ENCODE measurements around the gene XPNPEP3. TPM values are rescaled to one million over a fixed set of nuclear protein-coding genes. Genes with fewer than 3 reads are reported as not detected.

XPNPEP3 gene
- total and polyA plus RNA-seq, 2 donors (not counting 3 experiments of a cell fraction or from before 2014, with no cell fraction given) = 12.3 to 21.2 TPM

DNA sequence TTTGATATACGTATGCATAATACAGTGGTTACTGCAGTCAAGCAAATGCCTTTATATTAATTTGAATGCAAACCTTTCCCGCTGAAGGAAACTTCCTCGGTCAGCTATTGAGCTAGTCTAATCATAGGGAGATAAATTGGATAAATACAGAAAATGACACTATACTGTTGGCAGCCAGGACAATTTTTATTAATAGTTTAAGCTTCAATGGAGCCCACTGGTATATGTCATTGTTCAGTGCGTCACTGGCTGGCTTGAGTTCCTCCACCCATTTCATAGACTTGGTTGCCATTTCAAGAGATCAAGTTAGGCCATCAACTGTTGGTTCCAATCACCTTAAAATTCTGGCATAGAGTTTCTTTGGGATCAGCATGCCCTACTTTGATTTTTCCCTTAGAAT is 37.5 kb downstream of the XPNPEP3 start:
- no peaks in the 10 kb centered on the region for H3K9me3 ChIP-seq (replicated peaks; ENCODE audit: control insufficient read depth, insufficient read depth, low read length)
- no peaks in the 10 kb centered on the region for H3K4me1 ChIP-seq (ENCODE audit: control insufficient read depth, extremely low read depth, insufficient read depth, low read length)
- intact Hi-C loops (cut with micrococcal nuclease) (no loop called here), dilution Hi-C loops (cut with MboI; ENCODE audit: extremely low pct_ligation_motif_present, low sequenced_read_pairs) (no loop called here)
- no TSS peak for BruUV-seq (replicated peaks)
- no peaks in the 10 kb centered on the region for H3K27me3 ChIP-seq (ENCODE audit: control insufficient read depth in 2 of 2, insufficient read depth in 2 of 2, low read length in 2 of 2)
- H3K79me2 ChIP-seq (ENCODE audit: control insufficient read depth, insufficient read depth, low read length) = no peaks in the 10 kb centered on the region
- DNase-seq (ENCODE audit: low read depth, low spot score) (no peak), FAIRE-seq (no peak)
- H3K36me3 ChIP-seq (ENCODE audit: control insufficient read depth in 2 of 2, extremely low read depth in 1 of 2, insufficient read depth in 2 of 2, low read length in 2 of 2) = peaks cover 0 to under 1% of the 10 kb centered on the region in 2 experiments
- H3K27ac ChIP-seq (ENCODE audit: insufficient read depth, low read depth, low read length) = no peak overlapping the region
- H4K20me1 ChIP-seq (replicated peaks; ENCODE audit: control insufficient read depth, extremely low read depth, insufficient read depth, low read length) = no peaks in the 10 kb centered on the region
- ChIA-PET POLR2A (no interaction called here), CTCF (interaction anchor here (1.0 to 2.4 kb wide), 3 partner anchors 10 to 211 kb away, joined by 4 to 5 read pairs (median 4); no protein-coding TSS in a partner anchor)
- no peaks in the 10 kb centered on the region for H3K9me1 ChIP-seq (replicated peaks; ENCODE audit: control insufficient read depth, extremely low read depth, insufficient read depth, low read length)
- H2AFZ ChIP-seq (ENCODE audit: low read depth, low read length) = no peak overlapping the region
- no peak overlapping the region for H3K4me2 ChIP-seq (ENCODE audit: insufficient read depth, low read length)
- no peak overlapping the region for H3K9ac ChIP-seq (replicated peaks; ENCODE audit: extremely low read depth, insufficient read depth, low read length)
- TF ChIP-seq GATA2 (IDR thresholded peaks at IDR 0.05; ENCODE audit: insufficient read depth, insufficient read length, low read depth, low read length) = no peak
- TF ChIP-seq POLR2A (IDR thresholded peaks at IDR 0.05; ENCODE audit: low read depth, low read length) = no peak
- no peak for TF ChIP-seq CTCF (IDR thresholded peaks at IDR 0.05; ENCODE audit: extremely low read depth in 1 of 2, insufficient read depth in 1 of 2, low read depth in 1 of 2, low read length in 2 of 2)
- H3K4me3 ChIP-seq (replicated peaks in 1 of 3; ENCODE audit: insufficient read depth in 1 of 3, low read depth in 1 of 3, low read length in 3 of 3) = no peak overlapping the region

DNA sequence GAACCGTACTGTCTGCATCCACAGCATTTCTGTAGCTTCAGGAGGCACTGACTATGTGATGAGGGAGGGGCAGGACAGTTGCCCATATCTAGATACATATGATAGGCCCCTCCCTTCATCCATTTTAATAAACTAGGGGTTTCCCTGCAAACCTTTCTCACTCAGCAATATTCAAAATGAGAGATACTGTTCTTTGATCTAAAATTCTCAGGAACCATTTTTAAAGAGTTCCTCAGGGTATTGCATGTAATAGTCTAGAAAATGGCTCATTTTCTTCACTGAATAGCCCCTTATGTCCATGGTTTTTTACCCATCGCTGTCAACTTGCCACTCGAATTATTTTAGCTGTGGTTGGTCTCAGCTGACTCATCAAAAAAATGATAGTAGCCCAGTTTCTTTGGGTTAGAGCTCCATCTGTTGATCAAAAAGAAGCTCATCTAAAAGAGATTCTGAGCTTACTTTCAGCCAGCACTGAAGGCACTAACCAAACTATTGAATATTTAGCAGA is 42.0 kb downstream of the XPNPEP3 start:
- Histone ChIP-seq H3K9me1 (replicated peaks; ENCODE audit: control insufficient read depth, extremely low read depth, insufficient read depth, low read length) (no peaks in the 10 kb centered on the region), H3K4me1 (ENCODE audit: control insufficient read depth, extremely low read depth, insufficient read depth, low read length) (no peaks in the 10 kb centered on the region), H3K4me3 (replicated peaks in 1 of 3; ENCODE audit: insufficient read depth in 1 of 3, low read depth in 1 of 3, low read length in 3 of 3) (no peak overlapping the region), H3K36me3 (ENCODE audit: control insufficient read depth in 2 of 2, extremely low read depth in 1 of 2, insufficient read depth in 2 of 2, low read length in 2 of 2) (no peaks in the 10 kb centered on the region), H3K27me3 (ENCODE audit: control insufficient read depth in 2 of 2, insufficient read depth in 2 of 2, low read length in 2 of 2) (no peaks in the 10 kb centered on the region), H2AFZ (ENCODE audit: low read depth, low read length) (no peak overlapping the region), H4K20me1 (replicated peaks; ENCODE audit: control insufficient read depth, extremely low read depth, insufficient read depth, low read length) (no peaks in the 10 kb centered on the region), H3K79me2 (ENCODE audit: control insufficient read depth, insufficient read depth, low read length) (no peaks in the 10 kb centered on the region), H3K4me2 (ENCODE audit: insufficient read depth, low read length) (no peak overlapping the region), H3K9ac (replicated peaks; ENCODE audit: extremely low read depth, insufficient read depth, low read length) (no peak overlapping the region), H3K9me3 (replicated peaks; ENCODE audit: control insufficient read depth, insufficient read depth, low read length) (no peaks in the 10 kb centered on the region), H3K27ac (ENCODE audit: insufficient read depth, low read depth, low read length) (no peak overlapping the region)
- FAIRE-seq (peak; percentile 77), DNase-seq (ENCODE audit: low read depth, low spot score) (peak; percentile 55)
- TF ChIP-seq CTCF (IDR thresholded peaks at IDR 0.05; ENCODE audit: extremely low read depth in 1 of 2, insufficient read depth in 1 of 2, low read depth in 1 of 2, low read length in 2 of 2) (peak; percentile 33 to 44), MYC (IDR thresholded peaks at IDR 0.05; ENCODE audit: low read depth, low read length) (no peak)
- intact Hi-C loops (cut with micrococcal nuclease) = loop anchor here (1.0 to 2.0 kb wide), 3 partner anchors 42 to 253 kb away; partner anchors contain the start of genes ST13 and XPNPEP3
- POLR2A ChIA-PET = interaction anchor here (0.9 to 1.0 kb wide), 2 partner anchors 53 to 247 kb away, joined by 3 to 4 read pairs; no protein-coding TSS in a partner anchor
- CTCF ChIA-PET = interaction anchor here (0.6 to 2.7 kb wide), 55 partner anchors 9 to 1370 kb away, joined by 3 to 43 read pairs (median 4); partner anchors contain the start of genes MRTFA, SLC25A17, ST13 and XPNPEP3
- BruUV-seq (replicated peaks) = no TSS peak
- dilution Hi-C loops (cut with MboI; ENCODE audit: extremely low pct_ligation_motif_present, low sequenced_read_pairs) = no loop called here
